Measurements from ENCODE around the gene CDH4. TPM values are rescaled to one million over a fixed set of nuclear protein-coding genes. Genes with fewer than 3 reads are reported as not detected.

CDH4 gene
- total and polyA plus RNA-seq, 7 donors = under 0.01 to 0.06 TPM; not detected in 5

GRCh38 chr20:61879694-61880093, 627.6 kb downstream of the CDH4 start:
- Histone ChIP-seq H3K27ac (no peak overlapping the region), H3K27me3 (peaks cover 0 to 67% (median 22%) of the 10 kb centered on the region in 3 donors), H3K36me3 (no peaks in the 10 kb centered on the region), H3K4me3 (no peak overlapping the region), H3K4me1 (no peaks in the 10 kb centered on the region), H3K9me3 (no peaks in the 10 kb centered on the region)
- intact Hi-C loops (cut with DNase I) = no loop called here
- 91% methylated on average over 19 of the region's 19 CpGs for WGBS, 2 donors
- no peak for TF ChIP-seq CTCF (IDR thresholded peaks at IDR 0.05)
- TF ChIP-seq POLR2AphosphoS5 (IDR thresholded peaks at IDR 0.05) = no peak
- TF ChIP-seq POLR2A (IDR thresholded peaks at IDR 0.05) = no peak
- TF ChIP-seq EP300 (IDR thresholded peaks at IDR 0.05) = no peak
- no peak for DNase-seq

GRCh38 chr20:61880706-61881105, 628.6 kb downstream of the CDH4 start:
- Histone ChIP-seq H3K9me3 (no peaks in the 10 kb centered on the region), H3K4me3 (no peak overlapping the region), H3K27ac (no peak overlapping the region), H3K4me1 (no peaks in the 10 kb centered on the region), H3K27me3 (peaks cover 0 to 69% (median 26%) of the 10 kb centered on the region in 3 donors), H3K36me3 (no peaks in the 10 kb centered on the region)
- intact Hi-C loops (cut with DNase I) = no loop called here
- no peak for TF ChIP-seq CTCF (IDR thresholded peaks at IDR 0.05)
- TF ChIP-seq EP300 (IDR thresholded peaks at IDR 0.05) = no peak
- 80 to 90% methylated on average over 8 of the region's 8 CpGs for WGBS, 2 donors
- no peak for DNase-seq

GRCh38 chr20:61881416-61881815, 629.4 kb downstream of the CDH4 start:
- 76 to 80% methylated on average over 19 of the region's 19 CpGs for WGBS, 2 donors
- Histone ChIP-seq H3K4me3 (no peak overlapping the region), H3K36me3 (no peaks in the 10 kb centered on the region), H3K27ac (no peak overlapping the region), H3K27me3 (peaks cover 0 to 64% (median 19%) of the 10 kb centered on the region in 3 donors), H3K9me3 (no peaks in the 10 kb centered on the region), H3K4me1 (no peaks in the 10 kb centered on the region)
- intact Hi-C loops (cut with DNase I) = no loop called here
- TF ChIP-seq EP300 (IDR thresholded peaks at IDR 0.05) (no peak), CTCF (IDR thresholded peaks at IDR 0.05) (no peak), POLR2A (IDR thresholded peaks at IDR 0.05) (no peak), POLR2AphosphoS5 (IDR thresholded peaks at IDR 0.05) (no peak)
- DNase-seq = no peak

GRCh38 chr20:61881861-61882260, 629.8 kb downstream of the CDH4 start:
- DNase-seq = no peak
- Histone ChIP-seq H3K9me3 (no peaks in the 10 kb centered on the region), H3K27me3 (peaks cover 0 to 60% (median 17%) of the 10 kb centered on the region in 3 donors), H3K4me3 (no peak overlapping the region), H3K27ac (no peak overlapping the region), H3K4me1 (no peaks in the 10 kb centered on the region), H3K36me3 (no peaks in the 10 kb centered on the region)
- TF ChIP-seq EP300 (IDR thresholded peaks at IDR 0.05) (no peak), CTCF (IDR thresholded peaks at IDR 0.05) (no peak), POLR2A (IDR thresholded peaks at IDR 0.05) (no peak), POLR2AphosphoS5 (IDR thresholded peaks at IDR 0.05) (no peak)
- 83 to 85% methylated on average over 13 of the region's 13 CpGs for WGBS, 2 donors
- intact Hi-C loops (cut with DNase I) = no loop called here

Measured in sigmoid colon (tissue), 7 donors.